ENCODE measurements around the gene ALDOC. TPM values are rescaled to one million over a fixed set of nuclear protein-coding genes. Genes with fewer than 3 reads are reported as not detected.

Gene ALDOC
- total and polyA plus RNA-seq, 10 of the 15 experiments (the other 5 are each of a cell fraction or from before 2014, with no cell fraction given), result 16.0 to 268 (median 78.2) TPM

GRCh38 chr17:28528327-28529012 is 48.2 kb downstream of the ALDOC start (continued):
- TF ChIP-seq MXI1 (IDR thresholded peaks at IDR 0.05; ENCODE audit: low read depth, low read length) (no peak), RUNX3 (IDR thresholded peaks at IDR 0.05; ENCODE audit: low read length) (no peak), ATF2 (IDR thresholded peaks at IDR 0.05; ENCODE audit: low read length) (no peak)

- POLR2A ChIA-PET, result no interaction called here
- Histone ChIP-seq H4K20me1 (ENCODE audit: control insufficient read depth, insufficient read depth) (no peaks in the 10 kb centered on the region), H3K27ac (ENCODE audit: control insufficient read depth, insufficient read depth) (no peak overlapping the region), H3K4me1 (ENCODE audit: control insufficient read depth, insufficient read depth, low read length) (no peaks in the 10 kb centered on the region), H3K9me3 (replicated peaks; ENCODE audit: control insufficient read depth, insufficient read depth, low read length) (no peaks in the 10 kb centered on the region), H2AFZ (ENCODE audit: control insufficient read depth, low read depth, low read length) (no peak overlapping the region), H3K9ac (ENCODE audit: control insufficient read depth, insufficient read depth, low read length) (no peak overlapping the region), H3K27me3 (replicated peaks in 1 of 2; ENCODE audit: control insufficient read depth in 2 of 2, insufficient read depth in 2 of 2, low read length in 1 of 2) (no peaks in the 10 kb centered on the region; a peak in 1 of 4 replicates), H3K4me2 (ENCODE audit: control insufficient read depth, insufficient read depth) (no peak overlapping the region), H3K36me3 (ENCODE audit: control insufficient read depth in 2 of 2, insufficient read depth in 2 of 2, low read length in 1 of 2) (no peaks in the 10 kb centered on the region; a peak in 1 of 4 replicates), H3K4me3 (no peak overlapping the region), H3K79me2 (ENCODE audit: control insufficient read depth, insufficient read depth, low read length) (no peaks in the 10 kb centered on the region)
- CTCF ChIA-PET, result interaction anchor here (1.2 to 1.5 kb wide), 2 partner anchors 13 to 31 kb away, joined by 3 to 4 read pairs; no protein-coding TSS in a partner anchor
- RAD21 ChIA-PET (ENCODE audit: unreplicated experiment), result no interaction called here
- SMC1A ChIA-PET (ENCODE audit: uncharacterized antibody, unreplicated experiment), result no interaction called here
- in situ Hi-C loops (cut with MboI) (no loop called here), intact Hi-C loops (cut with micrococcal nuclease; ENCODE audit: unreplicated experiment) (no loop called here)
- ATAC-seq, result no peak
- FAIRE-seq, result no peak
- WGBS (ENCODE audit: insufficient coverage, insufficient replicate concordance, low lambda C conversion rate, missing lambda C conversion rate), result 36% methylated on average over 2 of the region's 2 CpGs
- BruUV-seq (replicated peaks), result no TSS peak
- DNase-seq (ENCODE audit: low read depth, low spot score), result no peak
- TF ChIP-seq KLF5 (IDR thresholded peaks at IDR 0.05; ENCODE audit: partially characterized antibody), result no peak
- TF ChIP-seq REST (IDR thresholded peaks at IDR 0.05; ENCODE audit: low read depth, low read length), result no peak
- TF ChIP-seq RB1 (IDR thresholded peaks at IDR 0.05; ENCODE audit: borderline replicate concordance), result no peak
- TF ChIP-seq MAX (IDR thresholded peaks at IDR 0.05; ENCODE audit: low read depth, low read length), result no peak
- no peak for TF ChIP-seq GATAD2B (conservative IDR thresholded peaks at IDR 0.05; ENCODE audit: low read depth)
- no peak for TF ChIP-seq PAX8 (IDR thresholded peaks at IDR 0.05)
- no peak for TF ChIP-seq ZBED1 (IDR thresholded peaks at IDR 0.05; ENCODE audit: borderline replicate concordance)
- no peak for TF ChIP-seq E4F1 (IDR thresholded peaks at IDR 0.05; ENCODE audit: borderline replicate concordance, partially characterized antibody)
- TF ChIP-seq WRNIP1 (IDR thresholded peaks at IDR 0.05; ENCODE audit: borderline replicate concordance, low read depth, low read length), result no peak
- no peak for TF ChIP-seq SREBF2 (IDR thresholded peaks at IDR 0.05; ENCODE audit: low read length)
- no peak for TF ChIP-seq CEBPB (IDR thresholded peaks at IDR 0.05; ENCODE audit: borderline replicate concordance in 1 of 2, low read depth in 2 of 2, low read length in 2 of 2)
- TF ChIP-seq CBFB (IDR thresholded peaks at IDR 0.05; ENCODE audit: low read depth), result no peak
- no peak for TF ChIP-seq TARDBP (IDR thresholded peaks at IDR 0.05; ENCODE audit: borderline replicate concordance)
- TF ChIP-seq CHD4 (IDR thresholded peaks at IDR 0.05), result no peak
Measured at GRCh38 chr17:28527859-28528258, 48.8 kb downstream of the ALDOC start.
